HepG2 (cell line): ENCODE data around the gene RAP1GAP2. TPM values are rescaled to one million over a fixed set of nuclear protein-coding genes. Genes with fewer than 3 reads are reported as not detected.

Experiments used
- ATAC-seq: fragments of 200-7000 bp; cut with Tn5 transposase; 3 replicates; pipeline ENCODE4 v1.9.1; 2020; ENCODE audit warnings: mild to moderate bottlenecking, moderate library complexity
- BruUV-seq: library from RNA; stranded (reverse); fragments of 400-500 nt; replicated peaks from 2 replicates; lab custom pipeline; 2021; lab: Mats Ljungman, UMichigan
- CTCF ChIA-PET: fragments of 300-600 bp; formaldehyde crosslinking; extraction: SDS; loops from one replicate; lab custom pipeline; 2021; ENCODE audit warnings: low total read pairs, inconsistent platforms, low intra/inter-chr PET ratio; lab: Yijun Ruan, JAX
- POLR2A ChIA-PET: fragments of 350-600 bp; sonication (Branson Sonifier 250); formaldehyde crosslinking; loops from one replicate; lab custom pipeline; 2020; ENCODE audit warnings: antibody characterized with exemption, inconsistent platforms; lab: Yijun Ruan, JAX
- DNase-seq: peaks from one replicate; pipeline ENCODE4 v3.0.0-alpha.2; 2015; ENCODE audit warnings: low spot score
- FAIRE-seq: peaks from 3 replicates; lab custom pipeline; 2011; peaks lifted over from hg19 to GRCh38; lab: Jason Lieb, UNC
- H2AFZ ChIP-seq: one replicate; pipeline ENCODE4 v1.6.1; 2011; ENCODE audit warnings: low read length, inconsistent platforms
- H3K27ac ChIP-seq: fragments of 300-600 bp; 3 replicates; pipeline ENCODE4 v1.8.0; 2011; ENCODE audit warnings: mixed run types, mild to moderate bottlenecking, mixed read lengths, low read length, inconsistent platforms; ENCODE audit not compliant: insufficient read depth; ENCODE audit errors: extremely low read length
- H3K27me3 ChIP-seq, 2 experiments: fragments of 200-600 bp in 1 of 2; 2 replicates in 1 of 2; 3 replicates in 1 of 2; pipeline versions ENCODE4 v1.6.0 to v1.8.0; 2011; ENCODE audit warnings: low read length in 2 of 2, mild to moderate bottlenecking in 2 of 2, moderate library complexity in 2 of 2, inconsistent platforms in 1 of 2; ENCODE audit not compliant: insufficient read depth in 2 of 2, control insufficient read depth in 1 of 2
- H3K36me3 ChIP-seq, 2 experiments: fragments of 200-600 bp in 1 of 2; replicated peaks in 1 of 2; 2 replicates in 1 of 2; 3 replicates in 1 of 2; pipeline versions ENCODE4 v1.5.1 to v1.8.0; 2011; ENCODE audit warnings: low read length in 2 of 2, inconsistent platforms in 1 of 2; ENCODE audit not compliant: insufficient read depth in 2 of 2, control insufficient read depth in 1 of 2
- H3K4me1 ChIP-seq: 2 replicates; pipeline ENCODE4 v1.5.1; 2012; ENCODE audit warnings: low read length, inconsistent platforms; ENCODE audit not compliant: insufficient read depth
- H3K4me2 ChIP-seq: 2 replicates; pipeline ENCODE4 v1.6.0; 2011; ENCODE audit warnings: low read depth, low read length, inconsistent platforms
- H3K4me3 ChIP-seq, 3 experiments: fragments of 200-600 bp in 1 of 3; sonication (generic), shearing (Covaris generic) in 1 of 3; replicated peaks in 1 of 3; 2 replicates each; pipeline ENCODE4 v1.5.1; 2011 to 2016; ENCODE audit warnings: low read length in 3 of 3, inconsistent platforms in 2 of 3, low read depth in 2 of 3, mild to moderate bottlenecking in 2 of 3, control low read depth in 1 of 3, mixed read lengths in 1 of 3; ENCODE audit not compliant: insufficient read depth in 1 of 3
- H3K79me2 ChIP-seq: one replicate; pipeline ENCODE4 v1.6.1; 2011; ENCODE audit warnings: low read length, inconsistent platforms; ENCODE audit not compliant: insufficient read depth
- H3K9ac ChIP-seq: 2 replicates; pipeline ENCODE4 v1.6.0; 2011; ENCODE audit warnings: mild to moderate bottlenecking, low read depth, low read length, inconsistent platforms; ENCODE audit not compliant: insufficient read depth
- H3K9me3 ChIP-seq: 2 replicates; pipeline ENCODE4 v1.5.1; 2012; ENCODE audit warnings: mild to moderate bottlenecking, low read length
- H4K20me1 ChIP-seq: 2 replicates; pipeline ENCODE4 v1.6.0; 2011; ENCODE audit warnings: inconsistent platforms, mild to moderate bottlenecking, low read length, moderate library complexity; ENCODE audit not compliant: insufficient read depth
- SKI ChIP-seq: fragments of 450-650 bp; IDR thresholded peaks from one replicate; pipeline ENCODE4 v1.6.1; 2018; ENCODE audit warnings: mild to moderate bottlenecking; ENCODE audit not compliant: partially characterized antibody
- ZNF230 ChIP-seq: sonication (generic); formaldehyde crosslinking; IDR thresholded peaks from 2 replicates; pipeline ENCODE4 v1.4.0; 2020; ENCODE audit warnings: mild to moderate bottlenecking, missing genetic modification reagents
- ZNF430 ChIP-seq: sonication (generic); formaldehyde crosslinking; IDR thresholded peaks from 2 replicates; pipeline ENCODE4 v1.9.0; 2021; ENCODE audit warnings: mild to moderate bottlenecking, missing genetic modification reagents
- ZNF652 ChIP-seq: IDR thresholded peaks from 2 replicates; pipeline ENCODE4 v1.6.1; 2016; ENCODE audit warnings: low read depth, borderline replicate concordance
- WGBS: methylation state at CpG from one replicate; pipeline ENCODE4 v1.1.6; 2017; ENCODE audit warnings: low lambda C conversion rate; 5-methylcytosine and 5-hydroxymethylcytosine counted together
- in situ Hi-C: cut with HindIII; loops from 2 replicates; pipeline ENCODE4 v1.10.0; 2017; ENCODE audit warnings: low pct_unique_long_range_greater_than_20kb; ENCODE audit not compliant: extremely low pct_ligation_motif_present
- intact Hi-C: fragments of 100-400 bp; cut with micrococcal nuclease; formaldehyde crosslinking; loops from one replicate; pipeline ENCODE4 v1.10.0; 2022; ENCODE audit not compliant: unreplicated experiment
- polyA plus RNA-seq, 8 experiments: library from polyadenylated mRNA; depleted of rRNA in 3 of 8; stranded (reverse) in 7 of 8; unstranded in 1 of 8; fragments of >200 nt; fragmentation: Illumina TruSeq in 4 of 8; extraction: Trizol in 4 of 8; gene quantifications; 2 replicates each; pipeline versions ENCODE4 v1.2.1 to v1.2.3, GENCODE V29; 2011 to 2016; ENCODE audit warnings: low read depth in 4 of 8, missing spikeins in 1 of 8, mixed read lengths in 1 of 8; ENCODE audit not compliant: insufficient read depth in 1 of 8
- total RNA-seq, 5 experiments: library from RNA; depleted of rRNA; stranded (reverse); fragments of >200 nt; fragmentation: Illumina TruSeq; extraction: Trizol; gene quantifications; 2 replicates each; pipeline ENCODE4 v1.2.3, GENCODE V29; 2016; ENCODE audit warnings: low read depth in 1 of 5
- TF ChIP-seq, protein P1 (sequence below): sonication (generic); formaldehyde crosslinking; IDR thresholded peaks from 2 replicates; pipeline ENCODE4 v1.5.0; 2020; ENCODE audit warnings: mild to moderate bottlenecking, missing genetic modification reagents, borderline replicate concordance
- TF ChIP-seq, protein P2 (sequence below): sonication (generic); formaldehyde crosslinking; IDR thresholded peaks from 2 replicates; pipeline ENCODE4 v1.4.0; 2020; ENCODE audit warnings: mild to moderate bottlenecking, missing genetic modification reagents

Gene RAP1GAP2
- total and polyA plus RNA-seq, 2 of the 13 experiments (the other 11 are each of a cell fraction or from before 2014, with no cell fraction given): 10.9 to 12.0 TPM

DNA sequence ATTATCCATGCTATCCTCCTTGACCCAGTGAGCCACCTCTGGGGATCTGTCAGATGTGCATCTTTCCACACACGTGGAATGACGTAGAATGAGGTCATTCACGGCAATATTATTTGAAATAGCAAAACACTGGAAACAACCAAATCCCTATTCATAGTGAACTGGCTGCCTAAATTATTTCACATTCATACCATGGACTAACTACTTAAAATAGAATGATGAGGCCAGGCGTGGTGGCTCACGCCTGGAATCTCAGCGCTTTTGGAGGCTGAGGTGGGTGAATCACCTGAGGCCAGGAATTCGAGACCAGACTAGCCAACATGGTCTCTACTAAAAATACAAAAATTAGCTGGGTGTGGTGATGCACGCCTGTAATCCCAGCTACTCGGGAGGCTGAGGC lies 75.5 kb downstream of the RAP1GAP2 start (continued):
- TF ChIP-seq, protein P1, sequence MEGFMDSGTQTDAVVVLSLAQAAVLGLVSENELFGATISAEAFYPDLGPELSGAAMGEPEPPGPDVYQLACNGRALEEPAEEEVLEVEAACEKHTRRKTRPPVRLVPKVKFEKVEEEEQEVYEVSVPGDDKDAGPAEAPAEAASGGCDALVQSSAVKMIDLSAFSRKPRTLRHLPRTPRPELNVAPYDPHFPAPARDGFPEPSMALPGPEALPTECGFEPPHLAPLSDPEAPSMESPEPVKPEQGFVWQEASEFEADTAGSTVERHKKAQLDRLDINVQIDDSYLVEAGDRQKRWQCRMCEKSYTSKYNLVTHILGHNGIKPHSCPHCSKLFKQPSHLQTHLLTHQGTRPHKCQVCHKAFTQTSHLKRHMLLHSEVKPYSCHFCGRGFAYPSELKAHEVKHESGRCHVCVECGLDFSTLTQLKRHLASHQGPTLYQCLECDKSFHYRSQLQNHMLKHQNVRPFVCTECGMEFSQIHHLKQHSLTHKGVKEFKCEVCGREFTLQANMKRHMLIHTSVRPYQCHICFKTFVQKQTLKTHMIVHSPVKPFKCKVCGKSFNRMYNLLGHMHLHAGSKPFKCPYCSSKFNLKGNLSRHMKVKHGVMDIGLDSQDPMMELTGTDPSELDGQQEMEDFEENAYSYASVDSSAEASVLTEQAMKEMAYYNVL (CRISPR knock-in tag): no peak
- TF ChIP-seq, protein P2, sequence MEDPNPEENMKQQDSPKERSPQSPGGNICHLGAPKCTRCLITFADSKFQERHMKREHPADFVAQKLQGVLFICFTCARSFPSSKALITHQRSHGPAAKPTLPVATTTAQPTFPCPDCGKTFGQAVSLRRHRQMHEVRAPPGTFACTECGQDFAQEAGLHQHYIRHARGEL (CRISPR knock-in tag): no peak
- TF ChIP-seq ZNF430 (CRISPR knock-in tag) (no peak), ZNF230 (no peak), SKI (no peak)

DNA sequence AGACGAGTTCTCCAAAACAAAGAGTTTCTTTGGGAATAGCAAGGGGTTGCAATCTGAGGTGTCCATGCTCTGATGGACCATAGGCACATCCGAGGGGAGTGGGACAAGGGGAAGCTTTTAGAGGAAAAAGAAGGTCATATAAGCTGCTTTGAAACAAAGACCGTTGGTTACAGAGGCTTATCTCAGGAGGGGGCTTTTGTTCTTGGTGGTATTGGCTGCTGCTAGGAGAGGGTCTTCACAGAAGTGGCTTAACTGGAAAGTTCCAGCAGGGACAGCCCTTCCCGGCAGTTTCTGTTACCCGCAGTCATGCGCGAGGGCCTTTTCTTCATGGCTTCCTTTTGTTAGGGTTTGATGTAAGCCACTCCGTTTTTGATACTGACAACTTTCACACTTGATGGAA lies 76.0 kb downstream of the RAP1GAP2 start:
- FAIRE-seq: no peak
- Histone ChIP-seq H3K9me3 (no peaks in the 10 kb centered on the region), H3K9ac (no peak overlapping the region), H3K4me2 (no peak overlapping the region), H3K27ac (no peak overlapping the region)
- intact Hi-C loops: no loop called here
- in situ Hi-C loops: no loop called here
- WGBS: 61% methylated on average over 8 of the region's 8 CpGs
- BruUV-seq: no TSS peak
- CTCF ChIA-PET: no interaction called here
- POLR2A ChIA-PET: no interaction called here
- TF ChIP-seq ZNF652 (CRISPR knock-in tag): no peak
- TF ChIP-seq, all 625 proteins: peak for 0
- H2AFZ ChIP-seq: no peak overlapping the region
- ATAC-seq (no peak), DNase-seq (no peak)
- no peaks in the 10 kb centered on the region for H4K20me1 ChIP-seq
- H3K4me1 ChIP-seq: peaks cover 40% of the 10 kb centered on the region
- no peaks in the 10 kb centered on the region for H3K36me3 ChIP-seq
- no peaks in the 10 kb centered on the region for H3K27me3 ChIP-seq
- H3K79me2 ChIP-seq: no peaks in the 10 kb centered on the region
- H3K4me3 ChIP-seq: no peak overlapping the region
